Measurements from ENCODE around the gene CD99.
"Not testable (repeated sequence)": the region's sequence is repeated elsewhere in the genome, so short reads cannot be mapped to it uniquely, and the experiment has no call there.

CD99 gene

DNA sequence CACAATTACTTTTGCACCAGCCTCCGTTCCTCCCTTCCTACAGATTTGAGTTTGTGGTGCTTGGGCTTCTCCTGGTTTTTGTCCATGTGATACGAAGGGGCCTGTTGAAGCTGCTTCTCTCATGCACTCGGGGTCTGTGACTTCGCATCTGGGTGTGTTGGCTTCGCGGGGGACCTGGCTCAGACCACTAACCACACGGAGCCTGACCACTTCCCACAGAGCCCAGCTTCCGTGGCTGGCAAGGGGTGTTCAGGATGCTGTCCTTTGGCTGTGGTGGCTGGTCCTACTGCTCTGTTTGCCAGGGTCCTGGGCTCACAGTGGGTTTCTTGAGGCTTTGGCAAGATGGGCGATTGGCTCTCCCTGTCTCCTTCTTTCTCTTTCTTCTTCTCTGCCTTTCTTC, 41.0 kb downstream of the CD99 start:
- TF ChIP-seq, protein P1, sequence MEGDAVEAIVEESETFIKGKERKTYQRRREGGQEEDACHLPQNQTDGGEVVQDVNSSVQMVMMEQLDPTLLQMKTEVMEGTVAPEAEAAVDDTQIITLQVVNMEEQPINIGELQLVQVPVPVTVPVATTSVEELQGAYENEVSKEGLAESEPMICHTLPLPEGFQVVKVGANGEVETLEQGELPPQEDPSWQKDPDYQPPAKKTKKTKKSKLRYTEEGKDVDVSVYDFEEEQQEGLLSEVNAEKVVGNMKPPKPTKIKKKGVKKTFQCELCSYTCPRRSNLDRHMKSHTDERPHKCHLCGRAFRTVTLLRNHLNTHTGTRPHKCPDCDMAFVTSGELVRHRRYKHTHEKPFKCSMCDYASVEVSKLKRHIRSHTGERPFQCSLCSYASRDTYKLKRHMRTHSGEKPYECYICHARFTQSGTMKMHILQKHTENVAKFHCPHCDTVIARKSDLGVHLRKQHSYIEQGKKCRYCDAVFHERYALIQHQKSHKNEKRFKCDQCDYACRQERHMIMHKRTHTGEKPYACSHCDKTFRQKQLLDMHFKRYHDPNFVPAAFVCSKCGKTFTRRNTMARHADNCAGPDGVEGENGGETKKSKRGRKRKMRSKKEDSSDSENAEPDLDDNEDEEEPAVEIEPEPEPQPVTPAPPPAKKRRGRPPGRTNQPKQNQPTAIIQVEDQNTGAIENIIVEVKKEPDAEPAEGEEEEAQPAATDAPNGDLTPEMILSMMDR (IDR thresholded peaks at IDR 0.05; ENCODE audit: borderline replicate concordance, insufficient read depth, low read depth, low read length), result no peak
- H3K4me3 ChIP-seq (ENCODE audit: low read depth, low read length), result no peak overlapping the region

DNA sequence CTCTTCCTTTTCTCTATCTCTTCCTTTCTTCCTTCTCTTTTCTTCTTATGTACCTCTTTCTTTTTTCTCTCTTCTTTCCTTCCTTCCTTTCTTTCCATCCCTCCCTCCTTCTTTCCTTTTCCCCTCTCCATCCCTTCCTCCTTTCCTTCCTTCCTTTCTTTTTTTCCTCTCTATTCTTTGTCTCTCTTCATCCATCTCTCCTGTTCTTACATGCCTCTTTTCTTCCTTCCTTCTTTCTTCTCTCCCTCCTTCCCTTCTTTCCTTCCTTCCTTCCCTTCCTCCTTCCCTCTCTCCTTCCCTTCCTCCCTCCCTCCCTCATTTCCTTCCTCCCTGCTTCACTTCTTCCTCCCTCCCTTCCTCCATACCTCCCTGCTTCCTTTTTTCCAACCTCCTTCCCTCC, 41.6 kb downstream of the CD99 start:
- TF ChIP-seq, protein P1 (IDR thresholded peaks at IDR 0.05; ENCODE audit: borderline replicate concordance, insufficient read depth, low read depth, low read length), result no peak

DNA sequence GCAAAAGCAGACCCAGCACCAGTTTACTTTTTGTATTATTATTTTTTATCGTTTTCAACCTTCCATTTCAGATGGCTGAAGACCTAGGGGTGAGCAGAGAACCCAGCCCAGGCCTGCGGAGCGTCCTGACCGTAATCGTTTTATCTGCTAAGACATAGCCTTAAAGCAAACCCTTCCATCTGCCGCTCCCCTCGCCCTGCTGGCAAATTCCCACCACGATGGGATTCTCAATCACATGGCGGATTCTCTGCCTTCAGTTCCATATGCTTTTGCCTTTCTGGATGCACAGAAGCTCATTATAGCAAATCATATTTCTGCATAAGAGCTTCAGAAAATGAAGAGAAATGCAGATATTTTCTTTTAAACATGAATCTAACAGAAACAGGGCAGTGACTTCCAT, 42.2 kb downstream of the CD99 start:
- TF ChIP-seq, protein P1 (IDR thresholded peaks at IDR 0.05; ENCODE audit: borderline replicate concordance, insufficient read depth, low read depth, low read length), result no peak
- H3K4me3 ChIP-seq (ENCODE audit: low read depth, low read length), result no peak overlapping the region

More for the DNA sequence above, 41.6 kb downstream of the CD99 start:
- H3K4me3 ChIP-seq (ENCODE audit: low read depth, low read length), result no peak overlapping the region

DNA sequence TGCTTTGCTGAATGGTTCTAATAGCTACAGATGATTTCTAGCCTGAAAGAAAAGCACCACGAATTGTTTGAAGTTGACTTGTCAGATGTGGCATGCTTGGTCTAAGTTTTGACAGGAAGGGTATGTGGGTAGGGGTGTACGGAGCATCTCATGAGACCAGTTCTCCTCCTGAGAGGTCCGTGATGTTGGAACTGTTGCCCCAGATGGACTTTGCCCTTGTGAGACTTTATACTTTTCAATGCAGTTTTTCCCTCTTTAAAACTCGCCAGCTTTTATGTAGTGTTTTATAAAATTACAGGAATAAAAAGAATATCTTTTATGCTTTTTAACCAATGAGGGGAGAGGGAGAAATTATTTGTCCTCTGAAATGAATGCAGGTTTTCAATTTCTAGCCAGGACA, 44.2 kb downstream of the CD99 start:
- no peak overlapping the region for H3K4me3 ChIP-seq (ENCODE audit: low read depth, low read length)
- TF ChIP-seq, protein P1 (IDR thresholded peaks at IDR 0.05; ENCODE audit: borderline replicate concordance, insufficient read depth, low read depth, low read length), result no peak

DNA sequence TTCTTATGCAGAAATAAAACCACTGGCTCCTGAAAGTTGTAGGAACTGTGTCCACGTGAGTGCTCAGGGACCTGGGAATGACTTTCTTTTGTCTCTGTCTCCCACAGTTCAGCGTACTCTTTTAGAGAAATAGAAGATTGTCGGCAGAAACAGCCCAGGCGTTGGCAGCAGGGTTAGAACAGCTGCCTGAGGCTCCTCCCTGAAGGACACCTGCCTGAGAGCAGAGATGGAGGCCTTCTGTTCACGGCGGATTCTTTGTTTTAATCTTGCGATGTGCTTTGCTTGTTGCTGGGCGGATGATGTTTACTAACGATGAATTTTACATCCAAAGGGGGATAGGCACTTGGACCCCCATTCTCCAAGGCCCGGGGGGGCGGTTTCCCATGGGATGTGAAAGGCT, 49.6 kb downstream of the CD99 start:
- TF ChIP-seq, protein P1 (IDR thresholded peaks at IDR 0.05; ENCODE audit: borderline replicate concordance, insufficient read depth, low read depth, low read length), result no peak
- H3K4me3 ChIP-seq (ENCODE audit: low read depth, low read length), result no peak overlapping the region

DNA sequence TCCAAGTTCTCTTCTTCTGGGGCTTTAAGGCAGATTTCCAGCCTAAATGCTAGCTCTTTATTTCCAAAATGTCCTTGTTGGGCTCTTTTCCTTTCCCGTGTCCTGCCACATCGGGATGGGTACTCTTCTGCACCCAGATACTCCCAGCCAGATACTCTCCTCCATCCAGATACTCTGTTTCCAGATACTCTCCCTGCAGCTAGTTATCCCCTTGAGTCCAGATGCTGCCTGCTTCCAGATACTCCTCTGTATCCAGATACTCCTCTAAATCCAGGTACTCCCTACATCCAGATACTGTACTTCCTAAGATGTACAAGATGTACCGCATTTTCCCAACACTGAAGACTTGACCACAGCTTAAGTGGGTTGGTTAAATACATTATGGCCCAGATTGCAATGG, 50.3 kb downstream of the CD99 start:
- TF ChIP-seq, protein P1 (IDR thresholded peaks at IDR 0.05; ENCODE audit: borderline replicate concordance, insufficient read depth, low read depth, low read length), result no peak
- no peak overlapping the region for H3K4me3 ChIP-seq (ENCODE audit: low read depth, low read length)

DNA sequence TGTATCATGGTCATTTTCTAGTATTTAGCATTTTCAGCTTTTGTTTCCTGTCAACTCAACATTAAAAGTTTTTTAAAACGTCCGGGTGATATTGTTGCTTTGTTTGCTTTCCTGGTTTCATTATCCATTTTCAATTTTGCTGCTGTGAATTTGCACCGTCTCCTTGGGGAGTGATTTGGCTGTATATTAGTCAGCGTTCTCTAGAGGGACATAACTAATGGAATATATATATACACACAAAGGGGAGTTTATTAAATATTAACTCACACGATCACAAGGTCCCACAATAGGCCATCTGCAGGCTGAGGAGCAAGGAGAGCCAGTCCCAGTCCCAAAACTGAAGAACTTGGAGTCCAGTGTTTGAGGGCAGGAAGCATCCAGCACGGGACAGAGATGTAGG, 55.2 kb downstream of the CD99 start:
- not testable (repeated sequence) for H3K4me3 ChIP-seq (ENCODE audit: low read depth, low read length)

Measured in GM12875 (cell line).